ENCODE data around the gene TUBB4B.

Gene TUBB4B

DNA sequence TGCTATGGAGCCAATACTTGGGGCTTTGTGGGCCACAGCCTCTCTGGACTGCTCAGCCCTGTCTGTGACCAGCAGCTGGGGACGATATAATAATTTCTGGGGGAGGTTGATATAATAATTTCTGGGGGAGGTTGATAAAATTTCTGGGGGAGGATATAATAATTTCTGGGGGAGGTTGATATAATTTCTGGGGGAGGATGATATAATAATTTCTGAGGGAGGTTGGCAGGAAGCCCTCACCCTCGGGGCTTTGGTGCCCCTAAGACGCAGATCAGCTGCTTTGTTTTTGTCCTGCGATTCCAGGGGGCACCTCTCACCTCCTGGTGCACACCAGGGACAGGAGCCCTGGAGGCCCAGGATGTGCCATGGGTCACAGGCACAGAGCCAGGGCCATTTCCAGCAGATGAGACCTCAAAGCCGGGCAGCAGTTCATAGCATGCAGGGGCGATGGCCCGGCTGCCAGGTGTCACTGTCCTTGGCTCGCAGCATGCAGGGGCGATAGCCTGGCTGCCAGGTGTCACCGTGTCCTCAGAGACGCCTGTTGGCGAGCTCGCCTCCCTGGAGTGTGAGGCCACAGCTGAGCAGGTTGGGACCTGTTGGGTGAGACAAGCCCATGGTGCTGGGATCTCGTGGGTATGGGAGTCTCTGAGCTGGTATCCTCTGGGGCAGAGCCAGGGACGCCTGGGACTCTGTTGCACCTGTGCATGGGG is 32.7 kb downstream of the TUBB4B start:
- H3K4me1 ChIP-seq (ENCODE audit: control insufficient read depth, insufficient read depth, low read length, poor library complexity, severe bottlenecking), result peaks cover 18% of the 10 kb centered on the region
- no peak overlapping the region for H3K27ac ChIP-seq (ENCODE audit: insufficient read depth, low read length, poor library complexity, severe bottlenecking)
- H3K9me3 ChIP-seq (ENCODE audit: control insufficient read depth, low read length), result no peaks in the 10 kb centered on the region

DNA sequence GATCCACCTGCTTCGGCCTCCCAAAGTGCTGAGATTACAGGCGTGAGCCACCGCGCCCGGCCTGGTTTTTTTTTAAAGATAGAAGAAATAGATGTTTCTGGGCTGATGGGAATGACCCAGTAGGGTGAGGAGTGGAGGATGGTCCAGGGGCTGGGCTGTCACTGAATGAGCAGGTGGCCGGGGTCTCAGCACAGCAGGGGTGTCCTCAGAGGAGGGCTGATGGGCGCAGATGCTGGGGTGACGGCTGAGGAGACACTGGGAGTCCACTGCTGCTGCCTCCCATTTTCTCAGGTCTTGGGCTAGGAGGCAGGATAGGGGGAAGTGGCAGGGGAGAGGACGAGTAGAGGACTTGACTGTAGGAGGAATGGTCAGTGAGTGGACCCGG is 34.1 kb downstream of the TUBB4B start:
- Histone ChIP-seq H3K27ac (ENCODE audit: insufficient read depth, low read length, poor library complexity, severe bottlenecking) (no peak overlapping the region), H3K36me3 (ENCODE audit: control insufficient read depth, insufficient read depth, low read length) (peaks cover 21% of the 10 kb centered on the region), H3K9me3 (ENCODE audit: control insufficient read depth, low read length) (no peaks in the 10 kb centered on the region), H3K27me3 (replicated peaks; ENCODE audit: control insufficient read depth, insufficient read depth, low read length, poor library complexity, severe bottlenecking) (no peaks in the 10 kb centered on the region), H3K4me1 (ENCODE audit: control insufficient read depth, insufficient read depth, low read length, poor library complexity, severe bottlenecking) (peaks cover 18% of the 10 kb centered on the region), H3K4me3 (ENCODE audit: insufficient read depth, low read depth, low read length, poor library complexity, severe bottlenecking) (no peak overlapping the region)
- no peak for DNase-seq

More for the DNA sequence above, 32.7 kb downstream of the TUBB4B start:
- no peaks in the 10 kb centered on the region for H3K27me3 ChIP-seq (replicated peaks; ENCODE audit: control insufficient read depth, insufficient read depth, low read length, poor library complexity, severe bottlenecking)
- no peak overlapping the region for H3K4me3 ChIP-seq (ENCODE audit: insufficient read depth, low read depth, low read length, poor library complexity, severe bottlenecking)
- peaks cover 28% of the 10 kb centered on the region for H3K36me3 ChIP-seq (ENCODE audit: control insufficient read depth, insufficient read depth, low read length)
- DNase-seq, result no peak

DNA sequence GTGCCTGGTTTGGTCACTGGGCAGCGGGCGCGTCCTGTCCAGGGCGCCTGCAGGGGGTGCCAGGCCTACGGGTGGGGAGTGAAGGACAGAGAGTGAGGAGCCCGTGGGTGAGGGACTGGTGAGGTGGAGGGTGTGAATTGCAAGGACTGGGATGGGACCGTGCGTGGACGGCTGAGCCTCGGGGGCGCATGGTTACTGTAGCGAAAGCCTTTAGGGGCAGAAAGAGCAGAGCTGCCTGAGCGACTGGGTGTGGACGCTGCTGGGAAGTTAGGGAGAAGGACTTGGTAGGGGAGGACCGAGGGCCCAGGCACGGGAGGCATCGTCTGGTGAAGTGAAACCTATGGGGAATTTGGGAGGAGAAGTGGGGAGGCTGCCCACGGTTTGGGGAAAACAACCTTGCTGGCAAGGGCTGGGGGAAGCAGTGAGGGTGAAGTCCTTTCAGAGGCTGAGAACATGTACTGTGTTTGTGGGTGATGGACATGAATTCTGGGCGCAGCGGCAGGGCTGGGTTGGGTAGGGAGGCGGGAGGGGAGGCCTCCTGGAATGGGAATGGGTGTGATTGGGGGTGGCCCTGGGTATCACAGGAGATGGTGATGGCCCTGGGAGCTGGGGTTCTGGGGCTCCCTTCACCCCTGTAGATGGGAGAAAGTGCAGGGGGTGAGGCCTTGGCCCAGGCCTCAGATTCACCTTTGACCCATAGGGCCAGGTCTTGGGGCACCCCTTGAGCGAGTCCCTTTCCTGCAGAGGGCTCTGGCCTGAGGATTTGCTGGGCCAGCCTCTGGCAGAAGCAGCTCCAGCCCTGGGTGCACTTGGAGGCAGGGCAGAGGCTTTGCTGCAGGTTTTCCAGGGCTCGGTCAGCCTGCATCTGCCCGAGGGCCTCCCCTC is 34.7 kb downstream of the TUBB4B start:
- H3K9me3 ChIP-seq (ENCODE audit: control insufficient read depth, low read length), result no peaks in the 10 kb centered on the region
- H3K27me3 ChIP-seq (replicated peaks; ENCODE audit: control insufficient read depth, insufficient read depth, low read length, poor library complexity, severe bottlenecking), result no peaks in the 10 kb centered on the region
- peaks cover 24% of the 10 kb centered on the region for H3K4me1 ChIP-seq (ENCODE audit: control insufficient read depth, insufficient read depth, low read length, poor library complexity, severe bottlenecking)
- H3K27ac ChIP-seq (ENCODE audit: insufficient read depth, low read length, poor library complexity, severe bottlenecking), result no peak overlapping the region
- DNase-seq, result no peak
- no peak overlapping the region for H3K4me3 ChIP-seq (ENCODE audit: insufficient read depth, low read depth, low read length, poor library complexity, severe bottlenecking)
- H3K36me3 ChIP-seq (ENCODE audit: control insufficient read depth, insufficient read depth, low read length), result peaks cover 21% of the 10 kb centered on the region

DNA sequence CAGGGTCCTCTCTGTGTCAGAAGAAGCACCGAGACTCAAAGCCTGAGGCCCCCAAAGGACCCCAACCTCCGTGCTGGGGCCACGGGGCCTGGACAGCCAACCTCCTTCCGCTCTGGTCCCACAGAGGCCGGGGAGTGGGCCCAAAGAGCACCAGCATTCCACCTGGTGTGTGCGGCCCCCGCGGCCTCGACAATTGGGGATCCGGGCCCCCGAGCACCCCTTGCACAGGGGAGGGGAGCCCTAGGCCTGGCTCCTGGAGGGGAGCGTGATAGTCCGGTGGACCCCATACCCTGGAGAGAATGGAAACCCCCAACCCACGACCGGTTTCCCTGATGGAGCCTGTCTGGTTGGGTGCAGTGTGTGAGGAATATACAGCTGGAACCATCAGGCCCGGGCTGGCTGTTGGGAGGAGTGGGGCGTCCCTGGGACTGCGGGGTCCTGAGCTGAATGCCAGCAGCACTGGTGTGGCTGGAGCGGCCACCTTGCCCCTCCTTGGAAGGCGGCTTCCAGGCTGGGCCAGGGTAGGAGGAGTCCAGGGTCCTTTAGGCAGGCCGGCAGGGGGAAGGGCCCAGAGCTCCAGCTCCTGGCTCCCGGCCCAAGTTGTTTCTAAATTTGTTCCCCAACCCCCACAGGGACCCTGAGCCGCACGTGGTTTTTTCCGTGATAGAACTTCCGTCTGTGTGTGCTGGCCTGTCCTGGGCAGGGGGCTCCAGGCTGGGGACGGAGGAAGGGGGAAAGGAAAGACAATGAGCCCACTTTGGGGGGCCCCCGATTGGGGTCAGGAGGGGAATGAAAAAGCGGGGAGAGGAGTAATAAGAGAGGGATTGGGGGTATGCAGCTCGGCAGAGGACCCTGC is 35.6 kb downstream of the TUBB4B start:
- Histone ChIP-seq H3K27me3 (replicated peaks; ENCODE audit: control insufficient read depth, insufficient read depth, low read length, poor library complexity, severe bottlenecking) (no peaks in the 10 kb centered on the region), H3K36me3 (ENCODE audit: control insufficient read depth, insufficient read depth, low read length) (peaks cover 21% of the 10 kb centered on the region), H3K4me3 (ENCODE audit: insufficient read depth, low read depth, low read length, poor library complexity, severe bottlenecking) (peak overlapping the region; percentile 63), H3K4me1 (ENCODE audit: control insufficient read depth, insufficient read depth, low read length, poor library complexity, severe bottlenecking) (peaks cover 19% of the 10 kb centered on the region), H3K9me3 (ENCODE audit: control insufficient read depth, low read length) (no peaks in the 10 kb centered on the region), H3K27ac (ENCODE audit: insufficient read depth, low read length, poor library complexity, severe bottlenecking) (no peak overlapping the region)
- DNase-seq, result no peak

DNA sequence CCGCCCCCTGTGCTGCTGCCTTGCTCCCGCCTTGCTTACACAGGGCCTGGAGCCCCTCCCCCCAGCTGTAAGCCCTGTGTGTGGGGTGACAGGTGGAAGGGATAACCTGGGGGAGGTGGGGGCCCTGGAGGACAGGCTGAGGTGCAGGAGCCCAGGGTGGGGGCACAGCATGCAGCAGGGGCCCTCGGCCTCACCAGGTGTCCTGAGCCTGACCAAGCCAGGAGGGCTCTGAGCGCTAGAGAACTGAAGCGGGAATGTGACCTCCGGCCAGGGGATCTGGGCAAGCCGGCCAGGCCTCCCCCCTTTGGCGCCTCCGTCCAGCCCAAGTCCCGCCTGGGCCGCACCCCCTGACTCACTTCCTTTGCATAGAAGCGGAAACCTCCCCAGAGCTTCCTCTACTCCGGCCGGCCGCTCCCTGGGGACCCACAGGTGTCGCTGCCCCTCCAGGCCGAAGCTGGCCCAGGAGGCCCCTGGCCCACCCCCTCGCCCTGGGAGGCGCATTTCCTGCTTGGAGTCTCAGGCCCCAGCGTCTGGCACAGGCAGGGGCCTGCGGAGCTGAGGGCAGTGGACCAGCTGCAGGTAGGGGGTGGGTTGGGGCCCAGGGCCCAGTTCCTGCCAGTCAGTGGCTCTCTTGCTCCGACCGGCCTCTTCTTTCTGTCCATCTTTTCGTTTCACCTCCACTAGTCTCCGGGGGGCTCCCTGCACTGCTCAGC is 36.4 kb downstream of the TUBB4B start, which contains the start of gene TOR4A:
Gene TOR4A (plus strand): TSS at position 398 of the 713 bp plus-strand sequence. CDS start 964 bp downstream, outside the sequence.
- H3K36me3 ChIP-seq (ENCODE audit: control insufficient read depth, insufficient read depth, low read length), result peaks cover 15% of the 10 kb centered on the region
- DNase-seq, result no peak
- peaks cover 19% of the 10 kb centered on the region for H3K4me1 ChIP-seq (ENCODE audit: control insufficient read depth, insufficient read depth, low read length, poor library complexity, severe bottlenecking)
- H3K27me3 ChIP-seq (replicated peaks; ENCODE audit: control insufficient read depth, insufficient read depth, low read length, poor library complexity, severe bottlenecking), result no peaks in the 10 kb centered on the region
- peak within 1 kb of the TSS; percentile 63 for H3K4me3 ChIP-seq (ENCODE audit: insufficient read depth, low read depth, low read length, poor library complexity, severe bottlenecking)
- no peak within 1 kb of the TSS for H3K27ac ChIP-seq (ENCODE audit: insufficient read depth, low read length, poor library complexity, severe bottlenecking)
- H3K9me3 ChIP-seq (ENCODE audit: control insufficient read depth, low read length), result no peaks in the 10 kb centered on the region

DNA sequence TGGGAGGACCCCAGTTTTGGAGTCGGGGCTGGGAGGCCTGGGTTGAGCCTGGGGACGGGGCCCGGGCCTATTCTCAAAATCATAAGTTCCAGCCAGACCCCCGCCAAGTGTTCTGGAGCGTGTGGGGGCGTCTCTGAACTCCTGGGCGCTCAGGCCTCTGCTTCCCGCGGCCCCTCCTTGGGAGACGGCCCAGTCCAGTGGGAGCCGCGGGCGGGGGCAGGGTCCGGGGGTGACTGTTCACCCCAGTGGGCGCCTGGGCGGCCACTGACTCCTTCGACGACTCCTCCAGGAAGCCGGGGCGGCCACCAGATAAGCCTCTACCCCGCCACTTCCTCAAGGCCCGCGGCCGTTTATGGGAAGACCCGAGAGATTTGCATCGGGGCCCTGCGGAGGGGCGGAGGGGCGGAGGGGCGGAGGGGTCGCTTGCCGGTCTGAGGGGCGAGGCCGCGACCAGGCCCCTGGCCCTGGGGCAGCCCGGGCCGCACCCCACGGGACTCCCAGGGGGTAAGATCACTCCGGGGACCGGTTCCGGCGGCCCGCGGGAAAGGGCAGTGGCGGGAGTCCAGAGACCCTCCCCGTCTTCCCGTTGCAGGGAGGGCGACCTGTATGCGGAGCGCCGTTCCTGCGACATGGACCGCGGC is 37.1 kb downstream of the TUBB4B start:
- H3K27ac ChIP-seq (ENCODE audit: insufficient read depth, low read length, poor library complexity, severe bottlenecking), result no peak overlapping the region
- H3K27me3 ChIP-seq (replicated peaks; ENCODE audit: control insufficient read depth, insufficient read depth, low read length, poor library complexity, severe bottlenecking), result no peaks in the 10 kb centered on the region
- peak overlapping the region; percentile 63 for H3K4me3 ChIP-seq (ENCODE audit: insufficient read depth, low read depth, low read length, poor library complexity, severe bottlenecking)
- peaks cover 19% of the 10 kb centered on the region for H3K4me1 ChIP-seq (ENCODE audit: control insufficient read depth, insufficient read depth, low read length, poor library complexity, severe bottlenecking)
- peaks cover 8% of the 10 kb centered on the region for H3K36me3 ChIP-seq (ENCODE audit: control insufficient read depth, insufficient read depth, low read length)
- H3K9me3 ChIP-seq (ENCODE audit: control insufficient read depth, low read length), result no peaks in the 10 kb centered on the region
- DNase-seq, result no peak

DNA sequence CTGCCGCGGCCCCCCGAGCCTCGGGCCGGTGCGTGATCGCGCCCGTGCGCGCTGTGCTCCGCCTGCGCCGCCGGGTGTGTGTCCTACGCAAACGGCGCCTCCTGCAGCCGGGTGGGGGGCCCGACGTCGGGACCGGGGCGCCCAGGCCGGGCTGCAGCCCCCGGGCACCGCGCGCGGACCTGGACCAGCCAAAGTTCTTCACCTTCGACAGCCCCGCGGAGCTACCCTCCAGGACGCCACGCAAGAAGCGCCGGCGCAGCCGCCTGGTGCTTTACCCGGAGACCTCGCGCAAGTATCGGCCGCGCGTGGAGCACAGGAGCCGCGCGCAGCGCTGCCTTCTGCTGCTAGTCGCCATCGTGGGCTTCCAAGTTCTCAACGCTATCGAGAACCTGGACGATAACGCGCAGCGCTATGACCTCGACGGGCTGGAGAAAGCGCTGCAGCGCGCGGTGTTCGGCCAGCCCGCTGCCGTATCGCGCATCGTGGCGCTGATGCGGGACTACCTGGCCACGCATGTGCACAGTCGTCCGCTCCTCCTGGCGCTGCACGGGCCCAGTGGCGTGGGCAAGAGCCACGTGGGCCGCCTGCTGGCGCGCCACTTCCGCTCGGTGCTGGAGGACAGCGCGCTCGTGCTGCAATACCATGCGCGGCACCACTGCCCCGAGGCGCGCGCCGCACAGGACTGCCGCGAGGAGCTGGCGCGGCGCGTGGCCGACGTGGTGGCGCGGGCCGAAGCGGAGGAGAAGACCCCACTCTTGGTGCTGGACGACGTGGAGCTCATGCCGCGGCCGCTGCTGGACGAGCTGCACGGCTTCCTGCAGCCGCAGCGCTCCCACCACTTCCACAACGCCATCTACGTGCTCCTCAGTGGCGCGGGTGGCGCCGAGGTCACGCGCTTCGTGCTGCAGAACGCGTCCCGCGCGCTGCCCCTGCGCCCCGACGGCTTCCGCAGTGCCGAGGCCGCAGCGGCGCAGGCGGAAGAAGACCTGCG is 37.9 kb downstream of the TUBB4B start:
- no peak for DNase-seq
- H3K27me3 ChIP-seq (replicated peaks; ENCODE audit: control insufficient read depth, insufficient read depth, low read length, poor library complexity, severe bottlenecking), result no peaks in the 10 kb centered on the region
- H3K4me1 ChIP-seq (ENCODE audit: control insufficient read depth, insufficient read depth, low read length, poor library complexity, severe bottlenecking), result peaks cover 19% of the 10 kb centered on the region
- H3K4me3 ChIP-seq (ENCODE audit: insufficient read depth, low read depth, low read length, poor library complexity, severe bottlenecking), result no peak overlapping the region
- peaks cover 5% of the 10 kb centered on the region for H3K36me3 ChIP-seq (ENCODE audit: control insufficient read depth, insufficient read depth, low read length)
- no peak overlapping the region for H3K27ac ChIP-seq (ENCODE audit: insufficient read depth, low read length, poor library complexity, severe bottlenecking)
- H3K9me3 ChIP-seq (ENCODE audit: control insufficient read depth, low read length), result no peaks in the 10 kb centered on the region

DNA sequence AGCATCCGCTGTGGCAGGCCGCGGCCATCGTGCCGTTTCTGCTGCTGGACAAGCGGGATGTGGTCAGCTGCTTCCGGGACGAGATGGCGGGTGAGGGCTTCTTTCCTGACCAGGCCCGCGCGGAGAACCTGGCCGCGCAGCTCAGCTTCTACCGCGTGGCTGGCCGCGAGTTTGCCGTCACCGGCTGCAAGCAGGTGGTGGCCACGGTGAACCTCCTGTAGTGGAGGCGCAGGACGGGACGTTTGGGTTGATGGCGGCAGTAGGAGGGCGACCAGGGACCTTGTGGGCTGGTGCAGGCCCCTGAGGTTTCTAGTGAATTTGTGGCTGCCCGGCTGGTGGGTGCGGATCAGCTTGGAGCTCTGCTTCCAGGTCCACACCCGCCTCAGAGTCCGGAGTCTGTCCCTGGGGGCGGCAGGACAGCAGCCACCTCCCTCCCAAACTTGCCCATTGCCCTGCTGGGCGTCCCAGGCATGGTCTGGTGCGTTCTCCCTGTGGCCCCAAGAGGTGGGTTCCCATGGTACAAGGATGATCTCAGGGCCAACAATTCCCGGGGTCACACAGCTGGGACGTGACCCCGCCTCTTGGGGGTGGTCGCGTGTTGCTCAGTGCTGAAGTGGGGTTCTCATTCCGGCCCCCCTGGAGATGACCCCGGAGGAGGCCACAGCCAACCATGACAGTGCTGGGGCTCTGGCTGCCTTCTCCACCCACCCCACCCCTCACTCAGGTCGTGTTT is 38.8 kb downstream of the TUBB4B start:
- no peak for DNase-seq
- Histone ChIP-seq H3K4me1 (ENCODE audit: control insufficient read depth, insufficient read depth, low read length, poor library complexity, severe bottlenecking) (peaks cover 19% of the 10 kb centered on the region), H3K27ac (ENCODE audit: insufficient read depth, low read length, poor library complexity, severe bottlenecking) (no peak overlapping the region), H3K36me3 (ENCODE audit: control insufficient read depth, insufficient read depth, low read length) (peaks cover 5% of the 10 kb centered on the region), H3K9me3 (ENCODE audit: control insufficient read depth, low read length) (no peaks in the 10 kb centered on the region), H3K27me3 (replicated peaks; ENCODE audit: control insufficient read depth, insufficient read depth, low read length, poor library complexity, severe bottlenecking) (no peaks in the 10 kb centered on the region), H3K4me3 (ENCODE audit: insufficient read depth, low read depth, low read length, poor library complexity, severe bottlenecking) (no peak overlapping the region)

All from effector memory CD4-positive, alpha-beta T cell (primary cell).